GM19397 (cell line): Measurements from ENCODE around the gene TMEM132C.

Experiments used
- ATAC-seq: cut with Tn5 transposase; IDR thresholded peaks from one replicate; pipeline ENCODE4 v1.9.1; 2021; ENCODE audit warnings: mild to moderate bottlenecking, moderate library complexity; ENCODE audit not compliant: unreplicated experiment

TMEM132C gene

GRCh38 chr12:128654468-128654867, 387.5 kb downstream of the TMEM132C start:
- ATAC-seq = no peak

DNA sequence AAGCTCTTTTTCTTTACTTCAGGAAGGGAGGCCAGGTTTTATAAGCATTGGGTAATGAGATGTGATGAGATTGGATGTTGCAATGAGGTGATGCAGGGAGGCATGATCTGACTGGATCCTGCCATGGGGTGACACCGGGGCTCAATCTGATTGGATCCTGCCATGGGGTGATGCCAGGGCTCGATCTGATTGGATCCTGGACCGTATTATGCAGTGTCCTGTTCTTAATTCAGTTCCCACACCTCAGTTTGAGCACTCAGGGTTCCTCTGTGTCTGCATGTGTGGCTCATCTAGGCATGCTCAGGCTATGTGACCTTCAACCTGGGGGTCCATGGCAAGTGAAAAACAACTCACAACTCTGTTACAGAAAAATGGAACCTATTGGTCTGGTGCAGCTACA, 390.4 kb downstream of the TMEM132C start:
- no peak for ATAC-seq

GRCh38 chr12:128660532-128661225, 393.7 kb downstream of the TMEM132C start:
- ATAC-seq = no peak

- no peak for ATAC-seq
These were observed 394.2 kb downstream of the TMEM132C start for GRCh38 chr12:128661226-128661569.

DNA sequence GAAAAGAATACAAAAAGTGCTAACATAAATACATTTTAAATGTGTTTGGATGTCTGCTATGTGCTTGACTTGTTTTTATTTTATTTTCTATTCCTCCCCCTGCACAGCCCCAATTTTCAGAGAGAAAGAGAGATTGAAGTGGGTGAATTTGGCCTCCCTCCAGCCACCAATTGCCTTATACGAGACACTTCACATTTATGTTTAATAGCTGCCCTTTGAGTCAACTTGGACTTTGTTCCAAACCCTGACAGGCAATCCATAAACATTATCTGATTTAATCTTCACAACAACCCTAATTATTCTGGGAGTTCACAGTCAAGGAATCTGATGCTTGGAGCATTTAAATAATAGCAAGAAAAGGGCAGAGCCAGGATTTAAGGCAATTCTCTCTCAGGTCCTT, 395.1 kb downstream of the TMEM132C start:
- no peak for ATAC-seq

GRCh38 chr12:128664501-128664900, 397.5 kb downstream of the TMEM132C start:
- ATAC-seq = no peak

DNA sequence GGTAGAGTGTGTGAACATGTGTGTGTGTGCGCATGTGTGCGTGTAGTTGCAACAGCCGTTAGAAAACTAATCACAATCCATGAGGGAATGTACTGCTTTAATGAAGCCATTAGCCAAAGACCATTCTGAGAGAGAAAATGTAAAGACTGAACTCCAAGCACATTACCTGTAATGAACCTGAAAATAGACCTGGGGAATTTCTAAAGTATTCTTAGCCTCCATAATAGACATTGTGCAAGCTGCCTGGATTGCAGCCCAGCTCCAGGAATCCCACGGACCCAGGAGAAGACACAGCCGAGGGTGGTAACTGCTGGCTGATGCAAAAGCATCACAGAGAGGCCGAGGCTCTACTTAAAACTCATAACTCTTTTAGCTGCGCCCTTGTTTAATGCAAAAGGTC, 400.2 kb downstream of the TMEM132C start:
- no peak for ATAC-seq

DNA sequence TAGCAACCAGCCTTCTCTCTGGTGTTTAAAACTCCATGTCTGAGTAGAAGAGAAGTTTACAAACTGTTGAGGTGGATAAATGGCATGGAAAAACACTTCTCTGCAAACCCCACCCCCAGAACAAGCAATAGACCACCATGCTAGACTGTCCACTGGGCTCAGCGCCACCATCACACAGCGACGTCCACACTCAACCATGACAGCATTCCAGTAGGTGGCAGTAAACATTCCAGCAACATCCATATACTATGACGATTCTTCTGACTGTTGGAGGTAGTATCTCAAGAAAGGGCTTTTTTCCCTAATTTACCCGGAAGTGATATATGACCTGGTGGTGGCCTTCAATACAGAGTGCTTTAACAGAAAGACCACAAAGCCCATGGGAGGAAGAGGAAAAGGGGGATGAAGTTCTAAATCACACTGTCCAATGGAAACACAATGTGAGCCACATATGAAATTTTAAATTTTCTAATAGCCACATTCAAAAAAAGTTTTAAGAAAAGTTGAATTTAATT, 404.6 kb downstream of the TMEM132C start:
- no peak for ATAC-seq

GRCh38 chr12:128672428-128672827, 405.5 kb downstream of the TMEM132C start:
- no peak for ATAC-seq

GRCh38 chr12:128672893-128673292, 405.9 kb downstream of the TMEM132C start:
- ATAC-seq = no peak

- no peak for ATAC-seq
These were observed 408.6 kb downstream of the TMEM132C start for GRCh38 chr12:128675576-128675975.

DNA sequence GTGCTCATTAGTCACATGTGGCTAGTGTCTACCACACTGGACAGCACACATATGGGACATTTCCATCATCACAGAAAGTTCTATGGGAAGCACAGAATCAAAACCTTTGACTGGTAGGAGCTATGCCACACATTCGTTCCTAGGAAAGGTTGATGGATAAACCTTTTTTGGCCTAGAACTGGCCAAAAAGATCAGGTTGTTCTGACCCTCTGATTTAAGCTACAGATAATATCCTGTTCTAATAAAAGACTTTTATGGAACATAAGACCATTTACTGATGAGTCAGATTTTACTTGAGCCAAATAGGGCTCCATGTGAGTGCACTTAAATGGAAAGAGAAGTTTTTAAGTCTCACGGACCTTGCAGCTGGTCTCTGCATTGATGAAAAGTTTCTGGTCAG, 413.6 kb downstream of the TMEM132C start:
- ATAC-seq = no peak

DNA sequence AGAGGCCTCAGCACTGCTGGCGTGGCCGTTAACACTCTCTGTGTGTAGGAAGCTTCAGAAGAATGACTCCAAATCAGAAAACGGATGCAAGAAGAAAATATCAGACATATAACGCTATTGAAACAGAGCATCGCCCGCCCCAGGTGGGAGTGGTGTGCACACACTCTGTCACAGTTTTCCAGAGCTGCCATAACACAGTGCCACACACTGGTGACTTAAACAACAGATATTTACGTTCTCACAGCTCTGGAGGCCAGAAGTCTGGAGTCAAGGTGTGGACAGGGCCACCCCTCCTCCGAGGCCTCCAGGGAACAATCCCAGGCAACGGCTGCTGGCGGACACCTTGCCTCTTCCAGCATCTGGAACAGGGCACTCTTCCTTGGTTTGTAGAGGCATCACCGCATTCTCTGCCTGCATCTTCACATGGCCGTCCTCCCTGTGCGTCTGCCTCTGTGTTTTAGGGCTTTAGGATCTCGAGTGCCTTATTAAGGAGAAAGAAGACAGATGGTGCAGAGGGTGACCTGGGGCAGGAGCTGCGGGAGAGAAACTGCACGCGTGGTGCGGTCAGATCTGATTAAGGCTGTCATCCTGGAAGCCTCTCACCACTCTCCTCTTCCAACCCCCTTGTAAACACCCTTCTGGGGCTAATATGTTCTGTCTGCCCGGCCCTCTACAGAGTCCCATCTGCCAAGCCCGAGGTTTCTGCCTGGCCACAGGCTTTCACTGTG, 415.7 kb downstream of the TMEM132C start:
- ATAC-seq = no peak

GRCh38 chr12:128684352-128684751, 417.4 kb downstream of the TMEM132C start:
- ATAC-seq = no peak

DNA sequence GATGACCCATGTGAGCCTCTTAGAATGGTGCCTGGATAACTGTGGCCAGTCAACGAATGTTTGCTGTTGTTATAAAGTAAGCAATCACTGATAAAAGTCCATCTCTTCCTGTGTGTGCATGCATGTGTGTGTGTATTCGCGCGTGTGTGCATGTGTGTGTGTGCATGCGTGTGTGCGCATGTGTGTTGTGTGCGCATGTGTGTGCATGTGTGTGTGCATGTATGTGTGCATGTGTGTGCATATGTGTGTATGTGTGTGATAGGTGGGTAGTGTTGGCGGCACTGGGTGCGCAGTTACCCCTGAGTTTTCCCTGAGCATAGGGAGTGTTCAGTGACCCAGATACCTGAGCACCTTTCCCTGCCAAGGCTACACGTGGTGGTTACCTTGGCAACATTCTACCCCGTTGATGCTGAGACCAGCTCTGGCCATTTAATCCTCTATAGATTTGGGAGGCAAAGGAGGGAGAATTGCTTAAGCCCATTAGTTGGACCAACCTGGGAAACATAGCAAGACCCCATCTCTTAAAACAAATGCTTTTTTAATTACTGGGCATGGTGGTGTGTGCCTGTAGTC, 419.0 kb downstream of the TMEM132C start:
- ATAC-seq = no peak

- ATAC-seq = no peak
These were observed 420.9 kb downstream of the TMEM132C start for GRCh38 chr12:128687851-128688250.

GRCh38 chr12:128690641-128691040, 423.7 kb downstream of the TMEM132C start:
- no peak for ATAC-seq

DNA sequence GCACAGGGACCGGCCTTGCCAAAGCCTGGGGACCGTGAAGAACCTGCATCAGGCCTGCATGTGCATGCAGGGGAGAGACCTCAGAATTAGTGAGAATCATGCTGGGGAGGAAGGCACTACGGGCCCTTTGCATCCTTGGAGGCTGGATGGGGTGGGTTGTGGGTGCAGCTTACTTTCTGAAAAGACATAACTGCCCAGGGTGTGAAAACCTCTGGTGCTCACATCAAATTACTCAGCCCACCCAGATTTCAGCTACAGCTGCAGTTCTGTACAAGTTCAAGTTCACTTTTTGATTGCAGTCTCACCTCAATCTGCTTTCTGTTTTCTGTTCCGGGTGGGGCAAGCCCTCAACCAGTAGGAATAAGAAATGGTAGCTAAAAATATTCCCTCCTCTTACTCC, 426.1 kb downstream of the TMEM132C start:
- no peak for ATAC-seq

DNA sequence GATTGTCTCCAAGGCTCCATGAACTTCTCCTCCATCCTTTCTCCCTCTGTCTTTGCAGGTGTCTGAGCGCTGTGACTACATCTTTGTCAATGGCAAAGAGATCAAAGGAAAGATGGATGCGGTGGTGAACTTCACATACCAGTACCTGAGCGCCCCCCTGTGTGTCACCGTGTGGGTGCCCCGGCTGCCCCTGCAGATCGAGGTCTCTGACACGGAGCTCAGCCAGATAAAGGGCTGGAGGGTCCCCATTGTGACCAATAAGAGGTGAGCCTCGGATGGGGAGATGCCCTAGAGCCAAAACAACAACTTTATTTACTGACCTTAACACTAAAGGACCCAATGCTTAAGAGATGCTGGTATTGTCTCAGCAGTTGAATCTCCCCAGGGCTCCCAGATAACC, 426.8 kb downstream of the TMEM132C start:
- ATAC-seq = no peak

DNA sequence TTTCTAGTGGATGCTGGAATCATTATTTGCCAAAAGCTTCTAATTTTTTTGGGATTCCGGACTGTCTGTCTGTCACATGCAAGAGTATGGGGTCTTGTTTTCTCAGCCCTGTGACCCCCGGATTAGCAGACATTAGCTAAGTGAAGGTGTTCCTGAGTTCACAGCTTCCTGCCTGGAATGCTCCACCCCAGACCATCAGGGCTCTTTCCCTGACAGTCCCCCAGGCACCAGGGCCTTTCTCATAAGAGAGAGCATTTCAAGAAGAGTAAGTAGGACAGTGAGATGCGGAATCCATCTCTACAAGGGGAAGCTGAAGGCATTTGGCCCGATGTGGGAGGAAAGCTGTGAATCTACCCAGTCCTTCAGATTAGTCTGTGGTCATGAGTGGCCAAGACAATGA, 427.5 kb downstream of the TMEM132C start:
- ATAC-seq = no peak

DNA sequence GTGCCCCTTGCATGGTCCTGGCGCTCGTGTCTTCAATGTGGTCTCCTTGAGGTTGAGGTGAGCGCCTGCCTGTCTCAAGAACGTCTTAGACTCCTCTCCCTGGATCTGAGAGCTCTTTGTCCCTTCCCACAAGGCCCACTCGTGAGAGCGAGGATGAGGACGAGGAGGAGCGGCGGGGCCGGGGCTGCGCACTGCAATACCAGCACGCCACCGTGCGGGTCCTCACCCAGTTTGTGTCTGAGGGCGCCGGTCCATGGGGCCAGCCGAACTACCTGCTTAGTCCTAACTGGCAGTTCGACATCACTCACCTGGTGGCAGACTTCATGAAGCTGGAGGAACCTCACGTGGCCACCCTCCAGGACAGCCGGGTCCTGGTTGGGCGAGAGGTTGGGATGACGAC, 428.7 kb downstream of the TMEM132C start:
- ATAC-seq = no peak

DNA sequence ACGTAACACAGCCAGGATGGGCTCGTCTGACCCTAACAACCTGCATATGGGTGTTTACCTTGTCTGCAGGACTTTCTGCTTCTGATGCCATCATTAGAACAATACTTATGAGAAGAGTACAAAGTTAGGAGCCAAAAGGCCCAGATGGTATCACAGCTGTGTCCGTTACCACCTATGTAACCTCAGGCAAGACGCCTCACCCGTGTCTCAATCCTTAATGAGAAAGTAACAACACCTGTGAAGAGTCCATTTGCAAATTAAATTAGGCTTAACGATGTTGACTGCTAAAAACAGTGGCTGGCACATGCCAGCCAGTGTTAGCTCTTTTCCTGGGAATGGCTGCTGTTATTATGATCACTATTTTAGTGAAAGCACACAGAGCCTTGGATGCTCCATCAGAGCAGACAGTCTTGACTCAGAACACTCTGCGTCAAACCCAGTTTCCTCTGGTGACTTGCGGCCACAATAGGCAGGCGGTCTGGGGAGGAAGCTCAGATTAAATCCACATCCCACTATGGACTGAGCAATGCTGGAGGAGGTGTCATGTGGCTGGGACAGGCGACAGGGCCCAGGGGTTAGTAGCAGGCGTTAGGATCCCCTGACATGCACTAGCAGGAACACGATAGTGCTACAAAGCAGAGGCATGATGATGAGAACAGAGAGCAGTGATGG, 431.5 kb downstream of the TMEM132C start:
- ATAC-seq = no peak
